CD14-positive monocyte (primary cell): ENCODE results near the gene ZNF440. TPM values are rescaled to one million over a fixed set of nuclear protein-coding genes. Genes with fewer than 3 reads are reported as not detected.
"Not testable (repeated sequence)": the region's sequence is repeated elsewhere in the genome, so short reads cannot be mapped to it uniquely, and the experiment has no call there.

Experiments
- DNase-seq, 3 donors: peaks; one replicate each; pipeline ENCODE4 v3.0.0-alpha.2; 2011 to 2022
- H2AFZ ChIP-seq: 2 replicates; pipeline ENCODE4 v1.6.0; 2012; ENCODE audit warnings: mild to moderate bottlenecking, low read depth, low read length, inconsistent platforms; ENCODE audit not compliant: insufficient read depth, poor library complexity, severe bottlenecking
- H3K27ac ChIP-seq, 2 donors: 1 replicate in 1 of 2; 2 replicates in 1 of 2; pipeline ENCODE4 v1.5.1; 2012 to 2013; ENCODE audit warnings: low read length in 2 of 2, control low read depth in 1 of 2, inconsistent platforms in 1 of 2, low read depth in 1 of 2, mild to moderate bottlenecking in 1 of 2
- H3K27me3 ChIP-seq, 2 donors: one replicate each; pipeline versions ENCODE4 v1.6.0 to v1.6.1; 2011 to 2013; ENCODE audit warnings: low read length in 2 of 2; ENCODE audit not compliant: control insufficient read depth in 2 of 2, insufficient read depth in 2 of 2
- H3K36me3 ChIP-seq, 2 donors: replicated peaks in 1 of 2; 1 replicate in 1 of 2; 2 replicates in 1 of 2; pipeline versions ENCODE4 v1.5.1 to v1.6.1; 2012 to 2013; ENCODE audit warnings: low read length in 2 of 2, control low read depth in 1 of 2, inconsistent platforms in 1 of 2, mild to moderate bottlenecking in 1 of 2; ENCODE audit not compliant: insufficient read depth in 2 of 2, control insufficient read depth in 1 of 2
- H3K4me1 ChIP-seq, 2 donors: 1 replicate in 1 of 2; 2 replicates in 1 of 2; pipeline versions ENCODE4 v1.5.1 to v1.6.1; 2012 to 2013; ENCODE audit warnings: low read length in 2 of 2, control low read depth in 1 of 2, inconsistent platforms in 1 of 2, mild to moderate bottlenecking in 1 of 2, moderate library complexity in 1 of 2; ENCODE audit not compliant: insufficient read depth in 2 of 2, control insufficient read depth in 1 of 2
- H3K4me2 ChIP-seq: replicated peaks from 2 replicates; pipeline ENCODE3; 2012; ENCODE audit warnings: low read length, moderate library complexity, mild to moderate bottlenecking; ENCODE audit not compliant: poor library complexity, severe bottlenecking; ENCODE audit errors: extremely low read depth
- H3K4me3 ChIP-seq, 3 experiments: fragments of 200-600 bp in 1 of 3; sonication (generic) in 1 of 3; replicated peaks in 1 of 3; 1 replicate in 2 of 3; 2 replicates in 1 of 3; pipeline ENCODE4 v1.5.1; 2011 to 2013; ENCODE audit warnings: low read length in 3 of 3, mild to moderate bottlenecking in 3 of 3, control low read depth in 2 of 3, low read depth in 2 of 3, inconsistent platforms in 1 of 3, moderate library complexity in 1 of 3
- H3K79me2 ChIP-seq: 2 replicates; pipeline ENCODE4 v1.6.0; 2012; ENCODE audit warnings: mild to moderate bottlenecking, control low read depth, inconsistent platforms, low read length, moderate library complexity; ENCODE audit not compliant: insufficient read depth
- H3K9ac ChIP-seq: 2 replicates; pipeline ENCODE4 v1.6.0; 2017; ENCODE audit warnings: low read length, mild to moderate bottlenecking; ENCODE audit not compliant: insufficient read depth, poor library complexity, severe bottlenecking
- H3K9me3 ChIP-seq, 2 donors: replicated peaks in 1 of 2; 1 replicate in 1 of 2; 2 replicates in 1 of 2; pipeline versions ENCODE4 v1.5.1 to v1.6.1; 2012 to 2013; ENCODE audit warnings: low read length in 2 of 2, control low read depth in 1 of 2; ENCODE audit not compliant: control insufficient read depth in 1 of 2, insufficient read depth in 1 of 2
- H4K20me1 ChIP-seq: 2 replicates; pipeline ENCODE4 v1.6.0; 2012; ENCODE audit warnings: mild to moderate bottlenecking, low read length, control low read depth, moderate library complexity; ENCODE audit not compliant: insufficient read depth
- H3K27ac Mint-ChIP-seq, 7 donors: one replicate each; pipeline ENCODE4 v1.8.0; 2020; ENCODE audit warnings: mild to moderate bottlenecking in 7 of 7, mixed read lengths in 7 of 7, moderate library complexity in 6 of 7, inconsistent platforms in 2 of 7
- H3K27me3 Mint-ChIP-seq, 3 donors: one replicate each; pipeline ENCODE4 v1.8.0; 2021 to 2022; ENCODE audit warnings: low read depth in 3 of 3, mild to moderate bottlenecking in 3 of 3, mixed read lengths in 3 of 3, moderate library complexity in 3 of 3, inconsistent platforms in 1 of 3
- H3K36me3 Mint-ChIP-seq, 2 donors: one replicate each; pipeline ENCODE4 v1.8.0; 2020; ENCODE audit warnings: mixed read lengths in 2 of 2, inconsistent platforms in 1 of 2, mild to moderate bottlenecking in 1 of 2
- H3K4me1 Mint-ChIP-seq: one replicate; pipeline ENCODE4 v1.8.0; 2020; ENCODE audit warnings: mild to moderate bottlenecking, mixed read lengths
- H3K4me3 Mint-ChIP-seq, 2 donors: one replicate each; pipeline ENCODE4 v1.8.0; 2020; ENCODE audit warnings: mild to moderate bottlenecking in 2 of 2, mixed read lengths in 2 of 2, moderate library complexity in 1 of 2
- H3K9me3 Mint-ChIP-seq, 7 donors: one replicate each; pipeline ENCODE4 v1.8.0; 2020 to 2022; ENCODE audit warnings: mixed read lengths in 7 of 7, mild to moderate bottlenecking in 6 of 7, moderate library complexity in 6 of 7, inconsistent platforms in 2 of 7
- WGBS: methylation state at CpG from one replicate; pipeline ENCODE4 v1.1.5; 2013; ENCODE audit warnings: missing lambda C conversion rate; ENCODE audit not compliant: insufficient coverage; 5-methylcytosine and 5-hydroxymethylcytosine counted together
- intact Hi-C, 2 donors: fragments of 100-400 bp; cut with micrococcal nuclease; formaldehyde crosslinking; loops; one replicate each; pipeline versions ENCODE4 v1.15.0 to v1.15.1; 2023
- polyA plus RNA-seq, 3 donors: library from polyadenylated mRNA; depleted of rRNA in 1 of 3; unstranded in 2 of 3; stranded (reverse) in 1 of 3; fragments of 300-500 nt in 2 of 3; fragments of >200 nt in 1 of 3; fragmentation: Illumina TruSeq in 2 of 3; gene quantifications; 1 replicate in 2 of 3; 2 replicates in 1 of 3; pipeline ENCODE4 v1.2.3, GENCODE V29; 2012 to 2021
- TF ChIP-seq, protein P1 (sequence below): fragments of 200-600 bp; IDR thresholded peaks from one replicate; pipeline ENCODE4 v1.8.0; 2022; ENCODE audit warnings: antibody characterized with exemption, mild to moderate bottlenecking

Gene ZNF440
- polyA plus RNA-seq, 3 donors: 2.4 to 4.1 (median 3.4) TPM

DNA sequence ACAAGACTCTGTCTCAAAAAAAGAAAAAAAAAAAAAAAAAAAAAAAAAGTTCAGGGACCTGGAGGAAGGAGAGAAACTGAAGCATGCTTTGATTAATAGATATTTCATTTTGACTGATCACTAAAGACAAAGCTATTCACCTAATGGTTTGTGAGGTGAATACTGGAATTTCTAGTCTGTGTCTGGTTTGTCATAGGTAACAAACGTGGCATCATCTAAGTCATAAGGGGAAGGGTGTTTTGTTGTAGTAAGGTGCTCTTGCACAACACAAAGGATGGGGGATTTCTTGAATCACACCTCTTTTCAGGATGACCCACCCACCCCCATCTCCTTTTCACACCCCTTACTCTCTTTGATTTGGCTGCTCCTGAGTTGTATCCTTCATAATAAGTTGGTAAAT, 59.7 kb downstream of the ZNF440 start:
- Histone ChIP-seq H3K36me3 (peaks cover under 1 to 11% of the 10 kb centered on the region in 2 donors), H2AFZ (no peak overlapping the region), H3K27me3 (no peaks in the 10 kb centered on the region), H3K4me2 (no peak overlapping the region), H3K4me1 (no peaks in the 10 kb centered on the region), H3K79me2 (no peaks in the 10 kb centered on the region), H3K4me3 (no peak overlapping the region), H4K20me1 (no peaks in the 10 kb centered on the region), H3K27ac (no peak overlapping the region), H3K9ac (no peak overlapping the region), H3K9me3 (peaks cover 36 to 44% of the 10 kb centered on the region in 2 donors)
- H3K27ac Mint-ChIP-seq: no peak overlapping the region
- intact Hi-C loops: no loop called here
- no peaks in the 10 kb centered on the region for H3K27me3 Mint-ChIP-seq
- no peaks in the 10 kb centered on the region for H3K4me1 Mint-ChIP-seq
- peaks cover under 1 to 7% of the 10 kb centered on the region in 2 donors for H3K36me3 Mint-ChIP-seq
- H3K4me3 Mint-ChIP-seq: no peak overlapping the region
- DNase-seq: no peak
- peaks cover 19 to 54% (median 40%) of the 10 kb centered on the region in 7 donors for H3K9me3 Mint-ChIP-seq
- no CpG with 5 or more reads among the region's 1 CpG for WGBS
- TF ChIP-seq, protein P1, sequence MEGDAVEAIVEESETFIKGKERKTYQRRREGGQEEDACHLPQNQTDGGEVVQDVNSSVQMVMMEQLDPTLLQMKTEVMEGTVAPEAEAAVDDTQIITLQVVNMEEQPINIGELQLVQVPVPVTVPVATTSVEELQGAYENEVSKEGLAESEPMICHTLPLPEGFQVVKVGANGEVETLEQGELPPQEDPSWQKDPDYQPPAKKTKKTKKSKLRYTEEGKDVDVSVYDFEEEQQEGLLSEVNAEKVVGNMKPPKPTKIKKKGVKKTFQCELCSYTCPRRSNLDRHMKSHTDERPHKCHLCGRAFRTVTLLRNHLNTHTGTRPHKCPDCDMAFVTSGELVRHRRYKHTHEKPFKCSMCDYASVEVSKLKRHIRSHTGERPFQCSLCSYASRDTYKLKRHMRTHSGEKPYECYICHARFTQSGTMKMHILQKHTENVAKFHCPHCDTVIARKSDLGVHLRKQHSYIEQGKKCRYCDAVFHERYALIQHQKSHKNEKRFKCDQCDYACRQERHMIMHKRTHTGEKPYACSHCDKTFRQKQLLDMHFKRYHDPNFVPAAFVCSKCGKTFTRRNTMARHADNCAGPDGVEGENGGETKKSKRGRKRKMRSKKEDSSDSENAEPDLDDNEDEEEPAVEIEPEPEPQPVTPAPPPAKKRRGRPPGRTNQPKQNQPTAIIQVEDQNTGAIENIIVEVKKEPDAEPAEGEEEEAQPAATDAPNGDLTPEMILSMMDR: no peak

DNA sequence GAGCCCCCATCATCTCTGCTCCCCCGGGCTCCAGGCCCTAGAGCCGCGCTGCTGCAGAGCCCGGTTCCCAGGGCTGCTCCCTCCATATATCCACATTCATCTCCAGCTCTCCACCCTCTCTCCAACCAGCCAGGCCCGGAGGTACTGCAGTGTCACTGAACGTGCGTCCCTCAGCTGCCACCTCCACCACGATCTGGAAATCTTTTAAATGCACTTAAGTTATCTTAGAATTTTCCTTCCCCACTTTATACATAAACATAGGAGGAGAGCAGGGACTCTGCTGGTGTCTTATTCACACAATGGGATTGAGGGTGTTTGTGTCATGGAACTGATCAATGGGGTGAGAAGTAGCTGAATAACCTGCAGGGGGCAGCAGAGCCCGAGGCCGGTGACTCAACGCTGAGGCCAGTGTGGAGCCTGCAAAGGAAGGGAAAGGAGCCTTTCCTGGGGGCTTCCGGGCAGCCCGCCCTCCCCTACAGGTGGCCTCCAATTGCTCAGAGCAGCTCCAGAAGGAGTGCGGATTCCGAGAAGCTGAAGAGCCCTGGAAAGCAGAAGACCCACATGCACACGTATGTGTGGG, 65.7 kb downstream of the ZNF440 start:
- peaks cover 14 to 33% (median 25%) of the 10 kb centered on the region in 7 donors for H3K9me3 Mint-ChIP-seq
- DNase-seq: peak in 2 of 3 donors; percentile 10 to 11
- not testable (repeated sequence) for H3K4me3 Mint-ChIP-seq, H3K27ac ChIP-seq, H3K9ac ChIP-seq, H3K79me2 ChIP-seq, H3K27me3 Mint-ChIP-seq, H2AFZ ChIP-seq, H4K20me1 ChIP-seq, H3K36me3 ChIP-seq, H3K27me3 ChIP-seq, H3K4me3 ChIP-seq, H3K4me1 Mint-ChIP-seq, H3K4me1 ChIP-seq, H3K36me3 Mint-ChIP-seq, H3K4me2 ChIP-seq
- TF ChIP-seq, protein P1: peak; percentile 44
- H3K27ac Mint-ChIP-seq: peak overlapping the region in 2 of 7 donors; percentile 31 to 58
- intact Hi-C loops: loop anchor here (2.0 to 5.0 kb wide), 2 partner anchors 82 to 263 kb away; partner anchors contain the start of gene ZNF491 (in 1 of the 2)
- peaks cover 10 to 22% of the 10 kb centered on the region in 2 donors for H3K9me3 ChIP-seq
- 64% methylated on average over 10 of the region's 16 CpGs for WGBS
